GM19238 (cell line): Measurements from ENCODE around the gene CACNA1D.

Experiments used
- DNase-seq: peaks from one replicate; pipeline ENCODE4 v3.0.0; 2011; ENCODE audit warnings: low spot score; ENCODE audit not compliant: insufficient read length

The CACNA1D gene

DNA sequence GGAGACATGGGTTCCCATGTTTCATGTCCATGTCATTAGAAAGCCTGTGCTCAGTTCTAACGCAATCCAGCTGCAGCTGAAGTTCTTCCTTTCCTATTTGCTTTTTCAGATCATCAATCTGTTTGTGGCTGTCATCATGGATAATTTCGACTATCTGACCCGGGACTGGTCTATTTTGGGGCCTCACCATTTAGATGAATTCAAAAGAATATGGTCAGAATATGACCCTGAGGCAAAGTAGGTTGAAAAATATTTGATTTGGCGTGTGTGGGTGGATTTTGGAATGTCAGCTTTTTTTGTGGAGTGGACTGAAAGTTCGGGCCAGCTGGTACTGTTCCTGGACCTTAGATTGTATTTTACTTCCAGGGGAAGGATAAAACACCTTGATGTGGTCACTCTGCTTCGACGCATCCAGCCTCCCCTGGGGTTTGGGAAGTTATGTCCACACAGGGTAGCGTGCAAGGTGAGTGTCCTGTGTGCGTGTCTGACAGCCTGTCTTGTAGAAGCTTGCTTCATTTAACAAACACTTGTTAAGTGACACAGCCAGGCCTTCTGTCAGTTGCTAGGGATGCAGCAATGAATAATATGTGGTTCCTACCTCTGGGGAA is 282.2 kb downstream of the CACNA1D start:
- no peak for DNase-seq

DNA sequence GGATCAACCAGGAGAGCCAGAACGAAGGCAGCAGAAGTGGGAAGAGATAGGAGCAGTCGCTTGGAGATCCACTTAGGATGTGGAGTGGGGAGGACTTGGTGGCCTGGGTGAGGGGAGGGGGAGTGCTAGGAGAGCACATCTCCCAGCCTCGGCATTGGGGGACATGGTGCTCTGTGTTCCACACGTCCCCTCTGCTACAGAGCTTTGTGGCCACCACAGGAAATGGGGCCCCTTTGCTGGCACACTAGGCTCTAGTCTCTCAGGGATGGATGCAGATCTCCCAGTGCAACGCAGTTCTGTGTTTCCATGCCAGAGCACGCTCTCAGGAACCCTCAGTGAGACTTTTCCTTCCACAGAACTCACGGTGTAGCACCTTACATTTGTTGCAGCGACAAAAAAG is 283.1 kb downstream of the CACNA1D start:
- DNase-seq = no peak

DNA sequence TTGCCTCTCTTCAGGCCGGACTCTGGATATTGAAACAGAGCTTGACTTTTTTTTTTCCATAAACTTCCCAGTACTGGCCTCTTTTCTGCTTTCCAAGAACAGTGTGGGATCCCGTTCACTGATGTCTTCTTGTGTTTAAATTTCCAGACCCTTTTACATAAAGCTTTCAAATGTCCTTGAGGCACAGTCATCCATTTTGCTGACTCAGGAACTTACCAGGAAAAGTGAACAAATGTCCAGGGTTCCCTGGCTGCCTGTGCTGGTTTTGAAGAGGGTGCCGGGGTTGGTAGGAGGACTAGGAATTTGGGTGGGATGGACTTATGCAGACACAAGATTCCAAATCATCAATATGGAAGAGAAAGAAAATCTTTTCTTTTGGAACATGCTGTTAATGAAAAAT is 283.7 kb downstream of the CACNA1D start:
- no peak for DNase-seq

DNA sequence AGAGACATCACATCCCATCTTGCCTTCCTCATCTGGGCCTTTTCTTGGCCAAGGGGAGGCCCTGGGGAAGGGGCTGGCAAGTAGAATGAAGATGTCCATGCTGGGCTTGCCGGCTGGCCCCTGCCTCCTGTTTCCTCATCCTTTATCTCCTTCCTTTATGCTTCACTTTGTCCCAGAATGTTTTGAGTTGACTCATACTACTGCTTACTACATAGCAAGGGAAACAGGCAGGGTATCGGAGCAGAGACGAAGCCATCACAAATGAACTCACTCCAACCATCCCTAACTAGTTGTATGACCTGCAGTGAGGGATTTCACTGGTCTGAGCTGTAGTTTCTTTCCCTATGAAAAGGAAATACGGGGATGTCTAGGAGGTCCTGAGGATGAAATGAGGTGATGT is 285.8 kb downstream of the CACNA1D start:
- DNase-seq = no peak

DNA sequence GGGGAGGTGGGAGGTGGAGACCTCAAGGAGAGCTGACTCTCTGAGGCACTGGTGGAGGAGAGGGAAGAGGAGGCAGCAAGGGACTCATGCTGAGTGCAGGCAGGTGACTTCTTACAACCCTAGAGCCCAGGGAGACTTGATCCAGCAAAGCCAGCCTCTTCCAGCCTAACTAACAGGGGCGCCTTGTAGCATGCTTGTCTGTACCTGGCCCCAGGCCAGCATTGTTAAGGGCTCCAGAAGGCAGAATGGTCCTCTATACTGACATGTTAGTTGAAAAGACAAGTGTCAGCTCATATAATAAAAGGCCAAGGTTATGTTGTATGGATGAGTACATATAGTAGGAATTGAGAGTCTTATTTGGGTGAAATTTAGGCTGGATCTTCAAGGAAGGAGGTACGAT is 286.4 kb downstream of the CACNA1D start:
- no peak for DNase-seq

DNA sequence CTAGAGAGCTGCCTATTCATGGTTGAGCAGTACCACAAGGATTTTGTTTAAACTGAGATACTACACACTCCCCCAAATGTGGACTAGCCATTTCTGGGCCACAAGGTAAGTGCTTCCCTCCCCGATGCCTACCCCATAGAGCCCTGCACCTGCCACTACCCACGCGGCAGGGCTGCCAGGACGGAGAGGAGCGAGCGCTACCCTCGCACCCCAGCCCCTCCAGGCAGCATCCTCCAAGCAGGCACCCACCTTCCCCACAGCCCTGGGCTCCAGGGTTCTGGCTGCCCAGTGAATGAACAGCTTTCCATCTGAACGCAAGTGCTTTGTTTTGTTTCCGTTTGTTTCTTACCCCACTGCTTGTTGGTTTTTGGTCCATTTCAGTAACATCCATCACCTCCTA is 292.6 kb downstream of the CACNA1D start:
- DNase-seq = no peak

DNA sequence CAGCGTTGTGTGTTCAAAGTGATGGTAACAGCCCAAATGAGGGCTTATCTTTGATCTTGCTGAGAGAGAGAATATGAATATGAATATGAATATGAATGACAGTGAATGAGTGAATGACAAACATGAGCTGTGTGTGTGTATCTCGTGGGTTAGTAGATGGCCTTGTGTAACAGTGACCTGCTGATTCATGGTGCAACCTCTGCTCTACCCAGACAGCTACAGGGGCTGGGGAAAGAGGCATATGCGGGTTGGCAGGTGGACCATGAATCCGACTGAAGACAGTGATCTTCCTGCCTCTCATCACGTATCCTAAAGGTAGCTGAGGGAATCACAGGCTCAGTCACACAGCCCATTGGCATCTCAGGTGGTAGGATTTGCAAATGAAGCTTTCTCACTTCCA is 293.6 kb downstream of the CACNA1D start:
- DNase-seq = no peak

DNA sequence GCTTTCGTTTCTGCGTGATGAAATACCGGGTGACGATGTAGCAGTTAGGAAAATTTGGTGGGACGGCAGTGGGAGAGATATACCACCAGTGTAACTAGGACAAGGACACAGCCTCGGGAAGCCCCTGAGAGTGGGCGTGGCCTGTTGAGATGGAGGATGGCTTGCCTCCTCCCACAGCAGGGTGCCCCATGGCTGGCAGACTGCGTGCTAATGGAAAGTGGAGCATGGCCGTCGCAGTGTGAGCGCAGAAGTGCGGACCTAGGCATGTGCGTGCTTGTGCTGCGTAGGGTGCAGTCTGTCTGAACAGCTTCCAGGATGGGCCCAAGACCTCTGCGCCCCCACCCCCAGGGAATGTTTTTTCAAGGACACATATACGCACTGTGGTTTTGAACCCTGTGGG is 295.0 kb downstream of the CACNA1D start:
- no peak for DNase-seq

DNA sequence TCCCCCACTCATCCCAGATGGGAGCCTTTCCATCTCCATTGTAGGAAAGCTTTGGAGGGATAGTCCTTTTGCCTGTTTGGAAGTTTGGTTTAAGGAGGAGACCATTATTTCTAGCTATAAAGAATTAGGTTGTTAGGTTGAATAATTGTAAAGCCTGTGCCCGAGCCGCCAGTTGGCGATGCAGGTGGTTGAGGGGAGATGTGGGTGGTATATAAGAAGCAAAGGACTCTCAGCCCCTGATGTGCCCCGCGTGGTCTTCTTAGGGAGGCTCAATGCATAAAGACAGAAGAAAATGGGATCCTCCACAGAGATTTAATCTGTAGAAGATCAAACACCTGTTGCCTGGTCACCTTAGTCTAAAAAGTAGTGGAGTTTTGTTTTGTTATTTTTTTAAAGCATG is 296.1 kb downstream of the CACNA1D start:
- no peak for DNase-seq

DNA sequence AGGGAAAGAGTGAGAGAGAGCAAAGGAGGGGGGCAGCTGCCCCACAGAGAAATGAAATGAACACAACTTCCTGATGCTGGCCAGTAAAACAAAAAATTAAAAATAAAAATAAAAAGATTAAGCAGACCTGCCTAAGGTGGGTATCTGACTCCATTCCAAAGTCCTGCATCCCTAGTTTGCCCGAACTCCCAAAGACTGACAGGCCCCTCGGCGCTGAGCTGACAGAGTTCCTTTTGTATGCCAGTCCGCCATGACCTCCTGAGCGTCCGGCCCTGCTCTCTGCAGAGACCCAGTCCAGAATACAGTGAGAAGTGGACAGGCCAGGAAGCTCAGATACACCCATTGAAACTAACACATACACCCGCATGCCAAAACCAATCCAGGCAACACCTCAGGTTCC is 296.9 kb downstream of the CACNA1D start:
- no peak for DNase-seq

DNA sequence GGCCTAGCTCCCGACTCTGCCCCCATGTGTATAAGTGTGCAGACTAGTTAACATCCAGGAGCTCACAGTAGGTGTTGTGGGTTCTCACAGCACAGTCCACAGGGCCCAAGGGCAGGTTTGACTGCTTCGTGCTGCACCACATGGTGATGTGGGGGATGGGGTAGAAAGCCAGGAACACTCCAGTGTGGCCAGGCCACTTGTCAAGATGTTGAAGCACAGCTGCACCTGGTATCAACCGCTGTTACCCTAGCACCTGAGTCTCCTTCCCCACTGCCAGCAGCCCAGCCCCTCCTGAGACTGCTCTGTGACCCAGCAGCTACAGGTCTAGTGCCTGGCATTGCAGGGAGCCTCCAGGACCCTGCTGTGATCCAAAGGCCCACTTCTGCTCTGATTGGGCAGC is 298.5 kb downstream of the CACNA1D start:
- DNase-seq = no peak

DNA sequence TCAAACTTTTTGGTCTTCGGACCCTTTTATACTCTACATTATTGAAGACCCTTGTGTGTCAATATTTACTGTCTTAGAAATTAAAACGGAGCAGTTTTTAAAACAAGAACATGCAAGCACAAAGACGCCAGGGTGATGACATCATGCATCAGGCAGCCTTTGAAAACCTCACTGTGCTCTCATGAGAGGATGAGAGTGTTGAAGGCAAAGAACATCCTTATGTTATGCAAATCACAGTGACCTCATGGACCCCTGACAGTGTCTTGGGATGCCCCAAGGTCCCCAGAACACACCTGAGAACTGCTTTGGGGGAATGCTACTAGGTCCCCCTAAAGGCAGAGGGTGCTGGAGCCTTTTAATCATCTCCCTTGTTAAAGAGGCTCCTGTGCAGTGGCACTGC is 300.2 kb downstream of the CACNA1D start:
- DNase-seq = no peak

DNA sequence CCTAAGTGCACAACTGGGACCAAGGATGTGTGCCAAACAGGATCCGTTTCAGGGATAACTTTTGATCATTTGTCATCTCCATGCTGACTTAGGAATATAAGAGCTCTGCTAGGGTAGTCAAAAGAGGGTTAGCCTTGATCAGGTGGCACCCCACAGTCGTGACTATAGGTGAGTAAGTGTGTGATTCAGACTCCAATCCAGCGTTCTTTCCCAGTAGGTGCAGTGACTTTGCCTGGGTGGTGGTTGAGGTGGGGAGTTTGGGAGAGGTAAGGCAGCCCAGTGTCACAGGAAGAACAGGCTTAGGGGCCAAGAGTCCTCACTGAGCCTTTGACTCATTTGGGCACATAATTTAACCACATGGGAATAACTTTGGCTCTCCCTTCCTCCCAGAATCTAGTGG is 300.8 kb downstream of the CACNA1D start:
- DNase-seq = no peak

DNA sequence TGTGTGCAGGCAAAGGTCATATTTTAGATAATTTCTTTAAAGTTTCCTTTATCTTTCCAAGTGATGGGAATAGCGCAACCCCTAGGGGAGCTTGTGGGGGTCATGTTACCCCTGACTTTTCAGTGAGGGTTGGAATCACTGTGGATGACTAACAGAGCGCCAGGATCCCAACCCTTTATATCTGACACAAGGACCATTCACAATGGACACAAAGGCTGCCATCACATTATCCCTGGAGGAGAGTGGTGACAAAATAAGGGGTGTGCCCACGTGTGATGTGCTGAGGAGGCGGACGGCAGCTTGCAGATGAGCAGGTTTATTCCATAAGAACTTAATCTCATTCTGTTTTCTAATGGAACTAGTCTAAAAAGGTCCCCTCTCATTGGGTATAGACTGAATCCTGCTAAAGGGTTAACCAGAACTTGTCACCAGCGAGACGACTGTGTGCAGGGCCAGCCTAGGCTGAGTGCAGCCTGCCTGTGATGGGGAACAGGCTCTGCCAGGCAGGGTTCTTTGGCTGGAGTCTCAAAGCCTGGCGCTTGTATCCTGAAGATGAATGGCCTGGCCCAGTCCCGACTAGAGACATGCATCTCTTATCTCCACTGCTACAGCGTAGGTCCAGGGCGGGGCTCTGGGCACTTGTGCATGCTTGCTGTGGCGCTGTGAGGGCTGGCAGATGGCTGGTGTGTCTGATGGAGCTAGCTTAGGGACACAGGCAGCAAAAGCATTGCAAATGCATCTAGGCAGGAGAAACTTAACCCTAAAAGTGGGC is 301.6 kb downstream of the CACNA1D start:
- no peak for DNase-seq

DNA sequence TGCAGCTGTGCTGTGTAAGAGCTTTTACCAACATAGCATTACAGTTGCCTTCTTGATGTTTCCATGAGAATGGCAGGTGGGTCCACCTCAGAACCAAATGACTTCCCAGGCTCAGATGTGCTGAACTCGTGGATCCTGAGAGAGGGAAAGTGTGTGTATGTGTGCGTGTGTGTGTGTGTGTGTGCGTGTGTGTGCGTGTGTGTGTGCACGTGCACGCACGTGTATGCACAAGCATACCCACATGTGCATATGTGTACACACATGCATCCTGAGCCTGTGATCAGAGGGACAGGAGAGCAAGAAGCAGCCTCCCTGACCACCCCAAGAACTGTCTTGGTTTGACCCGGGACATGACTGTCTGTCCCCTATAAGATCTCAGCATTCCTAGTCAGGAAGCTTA is 303.7 kb downstream of the CACNA1D start:
- no peak for DNase-seq

DNA sequence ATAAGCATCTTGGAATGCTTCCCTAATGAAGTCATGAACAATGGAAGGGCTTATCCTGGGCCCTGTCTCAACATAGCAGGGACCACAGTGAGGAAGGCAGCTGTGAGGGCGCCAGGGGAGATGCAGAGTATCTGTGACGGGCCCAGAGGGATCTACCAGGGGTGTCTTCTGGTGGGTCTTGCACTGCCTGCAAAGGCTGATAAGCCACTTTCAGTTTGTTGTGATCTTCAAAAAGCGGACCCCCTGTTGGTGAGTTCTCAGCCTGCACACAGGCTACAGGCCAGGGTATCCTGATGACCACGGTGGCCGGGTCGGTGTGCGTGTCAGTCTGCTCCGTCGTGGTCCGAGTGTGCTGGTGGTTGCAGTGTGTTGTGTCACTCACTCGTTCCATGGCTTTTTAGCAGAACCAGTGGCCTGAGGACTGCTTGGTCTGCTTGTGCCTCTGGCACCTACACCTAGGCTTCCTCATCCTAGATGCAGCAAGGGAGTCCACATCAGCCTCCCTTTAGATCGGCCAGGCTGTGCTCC is 305.0 kb downstream of the CACNA1D start:
- DNase-seq = no peak

DNA sequence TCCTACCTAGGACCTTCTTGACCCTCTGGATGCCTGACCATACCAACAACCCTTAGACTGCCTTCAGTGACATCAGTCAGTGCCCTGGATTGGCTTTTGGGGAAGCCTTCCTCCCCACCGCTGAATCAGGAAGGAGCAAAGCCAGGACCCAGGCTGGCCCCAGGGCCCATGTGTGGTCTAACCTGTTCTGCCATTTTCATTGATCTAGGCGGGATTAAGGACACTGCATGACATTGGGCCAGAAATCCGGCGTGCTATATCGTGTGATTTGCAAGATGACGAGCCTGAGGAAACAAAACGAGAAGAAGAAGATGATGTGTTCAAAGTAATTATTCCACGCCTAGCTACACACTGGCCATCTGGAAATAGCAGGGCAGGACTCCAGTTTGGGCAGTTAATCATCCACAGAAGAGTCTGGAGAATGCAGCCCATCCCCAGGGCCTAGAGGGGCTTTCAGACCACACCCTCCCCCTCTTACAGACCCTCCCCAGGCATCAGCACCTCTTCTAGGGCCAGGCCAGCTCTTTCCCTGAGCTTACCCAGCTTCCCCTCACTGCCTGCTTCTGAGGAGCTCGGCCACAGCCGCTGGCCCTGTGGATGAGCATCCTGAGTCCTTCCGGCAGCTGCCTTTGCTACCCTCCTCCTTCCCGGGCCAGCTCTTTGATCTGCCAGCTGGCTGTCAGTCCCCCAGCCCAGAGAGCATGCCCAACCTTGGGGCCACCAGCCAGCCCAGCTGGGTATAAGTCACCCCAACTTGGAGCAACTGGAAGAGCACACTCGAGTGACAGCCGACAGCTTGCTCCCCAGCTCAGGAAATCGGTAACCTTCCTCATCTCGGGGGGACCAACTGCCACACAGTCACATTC is 305.9 kb downstream of the CACNA1D start:
- no peak for DNase-seq

DNA sequence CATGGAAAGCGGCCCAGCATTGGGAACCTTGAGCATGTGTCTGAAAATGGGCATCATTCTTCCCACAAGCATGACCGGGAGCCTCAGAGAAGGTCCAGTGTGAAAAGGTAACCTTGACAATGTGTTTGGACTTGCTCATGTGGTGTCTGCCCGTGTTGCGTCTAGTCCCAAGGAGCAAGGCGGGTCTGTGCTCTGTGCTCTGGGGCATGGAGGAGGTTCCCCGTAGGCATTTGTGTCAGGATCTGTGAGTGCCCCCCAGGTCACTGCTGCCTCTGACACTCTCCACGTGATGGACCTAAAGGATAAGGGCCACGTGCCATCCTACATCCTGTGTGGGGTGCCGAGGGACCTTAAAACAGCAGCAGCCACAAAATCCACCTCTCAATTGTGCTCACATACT is 306.9 kb downstream of the CACNA1D start:
- DNase-seq = no peak

DNA sequence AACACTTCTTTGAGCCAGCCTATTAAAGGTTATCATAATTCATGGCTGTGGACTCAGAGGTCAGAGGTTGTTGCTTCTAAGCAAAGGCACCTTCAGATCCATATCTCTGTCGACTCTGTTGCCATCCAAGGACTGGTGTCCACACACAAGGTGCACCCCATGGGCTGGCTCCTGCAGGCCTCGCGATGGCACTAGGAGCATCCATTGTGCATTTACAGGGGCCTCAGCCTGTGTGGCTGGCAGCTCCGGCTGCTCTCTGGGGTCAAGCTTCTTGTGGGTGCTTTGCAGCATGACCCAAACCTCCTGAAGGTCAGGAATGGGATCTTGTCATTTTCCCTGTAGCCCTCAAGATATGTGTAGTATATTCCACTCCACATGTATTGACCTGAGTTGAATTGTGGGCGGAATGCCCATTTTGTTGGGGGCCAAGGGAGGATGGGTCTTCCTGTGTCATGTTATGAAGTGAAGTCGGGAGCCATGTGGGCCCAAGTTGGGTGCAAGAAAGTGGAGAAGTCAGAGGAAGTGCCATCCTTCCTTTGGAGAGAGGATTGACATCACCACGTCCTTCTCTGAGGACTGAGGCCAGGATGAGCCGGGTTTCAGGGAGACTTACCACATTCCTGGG is 308.0 kb downstream of the CACNA1D start:
- DNase-seq = no peak

DNA sequence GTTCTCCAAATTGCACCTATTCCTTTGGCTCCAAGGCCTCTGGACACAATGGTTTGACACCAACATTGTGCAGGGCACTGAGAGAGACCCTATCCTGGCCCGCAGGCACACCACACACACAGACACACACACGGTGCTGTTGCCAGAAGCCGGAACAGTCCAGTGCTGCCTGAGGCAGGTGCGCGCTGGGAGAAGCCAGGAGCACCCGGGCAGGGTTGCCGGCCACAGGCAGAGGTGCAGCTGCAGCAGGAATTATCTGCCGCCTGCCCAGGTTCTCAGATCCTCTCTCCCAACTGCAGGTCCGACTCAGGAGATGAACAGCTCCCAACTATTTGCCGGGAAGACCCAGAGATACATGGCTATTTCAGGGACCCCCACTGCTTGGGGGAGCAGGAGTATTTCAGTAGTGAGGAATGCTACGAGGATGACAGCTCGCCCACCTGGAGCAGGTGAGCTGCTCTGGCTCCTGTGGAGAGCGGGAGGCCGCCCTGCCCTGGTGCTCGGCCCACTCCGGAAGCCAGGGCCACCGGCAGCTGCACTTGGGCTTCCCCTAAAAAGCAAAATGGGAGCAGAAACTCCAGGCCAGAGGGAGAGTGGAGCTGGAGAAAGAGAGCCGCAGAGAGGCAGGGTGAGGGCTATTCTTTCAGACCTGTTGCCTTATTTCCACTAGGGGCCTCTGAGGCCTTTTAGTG is 308.9 kb downstream of the CACNA1D start:
- no peak for DNase-seq
